A549 (cell line): ENCODE results near the gene HIPK1.

Experiments
- CHD4 ChIP-seq: fragments of 200-600 bp; sonication (generic); IDR thresholded peaks from 2 replicates; pipeline ENCODE4 v1.6.1; 2016; ENCODE audit warnings: antibody characterized with exemption, mild to moderate bottlenecking, borderline replicate concordance
- CTCF ChIP-seq: fragments of >200 bp; sonication (Bioruptor Twin); formaldehyde crosslinking; IDR thresholded peaks from 3 replicates; pipeline ENCODE4 v1.5.1; 2016
- EP300 ChIP-seq, 2 experiments: fragments of >200 bp; sonication (Bioruptor Twin); formaldehyde crosslinking; IDR thresholded peaks; 2 replicates in 1 of 2; 3 replicates in 1 of 2; pipeline ENCODE4 v1.6.1; 2016 to 2017
- HMGXB4 ChIP-seq: fragments of 250-450 bp; sonication (Bioruptor Pico); IDR thresholded peaks from 2 replicates; pipeline ENCODE4 v1.5.0; 2021; ENCODE audit warnings: mild to moderate bottlenecking, moderate library complexity, borderline replicate concordance
- JUN ChIP-seq, 2 experiments: fragments of >200 bp; sonication (Bioruptor Twin); formaldehyde crosslinking; IDR thresholded peaks; 2 replicates in 1 of 2; 3 replicates in 1 of 2; pipeline ENCODE4 v1.6.1; 2016 to 2017
- MAFK ChIP-seq: fragments of 450-650 bp; IDR thresholded peaks from 2 replicates; pipeline ENCODE4 v1.6.1; 2014; ENCODE audit not compliant: partially characterized antibody
- POLR2AphosphoS2 ChIP-seq: conservative IDR thresholded peaks from 2 replicates; pipeline ENCODE4 v1.6.1; 2012; ENCODE audit warnings: low read length, improper control_type of control experiment, inconsistent platforms
- RAD21 ChIP-seq, 2 experiments: fragments of >200 bp in 1 of 2; sonication (Bioruptor Twin) in 1 of 2; formaldehyde crosslinking in 1 of 2; IDR thresholded peaks in 1 of 2; conservative IDR thresholded peaks in 1 of 2; 2 replicates in 1 of 2; 3 replicates in 1 of 2; pipeline ENCODE4 v1.6.1; 2012 to 2018; ENCODE audit warnings: inconsistent platforms in 1 of 2

- no peak for TF ChIP-seq MAFK
- TF ChIP-seq CHD4: no peak
- no peak for TF ChIP-seq RAD21 (conservative IDR thresholded peaks at IDR 0.05 in 1 of 2, IDR thresholded peaks at IDR 0.05 in 1 of 2)
- no peak for TF ChIP-seq JUN (IDR thresholded peaks at IDR 0.05)
- no peak for TF ChIP-seq CTCF
- TF ChIP-seq EP300 (IDR thresholded peaks at IDR 0.05): no peak
- TF ChIP-seq POLR2AphosphoS2: no peak
- TF ChIP-seq HMGXB4 (CRISPR knock-in tag): no peak
Measured at GRCh38 chr1:113916974-113917373, 12.2 kb upstream of the HIPK1 start.
